ENCODE data around the gene LRCOL1.

LRCOL1 gene

DNA sequence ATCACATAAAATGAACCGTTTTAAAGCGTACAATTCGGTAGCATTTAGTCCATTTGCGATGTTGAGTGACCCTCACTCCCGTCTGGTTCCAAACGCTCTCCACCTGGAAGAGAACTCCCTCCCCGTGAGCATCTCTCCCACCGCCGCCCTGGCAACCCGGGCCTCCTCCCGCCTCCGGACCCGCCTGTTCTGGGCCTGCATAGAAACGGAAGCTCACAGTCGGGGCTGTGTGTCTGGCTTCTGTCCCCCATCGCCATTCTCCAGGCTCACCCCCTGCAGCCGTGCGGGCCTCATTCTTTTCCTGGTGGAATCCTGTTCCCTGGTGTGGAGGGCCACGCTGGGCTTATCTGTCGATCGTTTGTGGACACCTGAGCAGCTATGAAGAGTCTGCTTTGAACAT, 17.3 kb downstream of the LRCOL1 start:
- no peak for DNase-seq (ENCODE audit: low spot score)
- H3K27me3 ChIP-seq (ENCODE audit: control insufficient read depth in 3 of 3, insufficient read depth in 3 of 3, low read depth in 1 of 3, low read length in 3 of 3): peaks cover 0 to 27% (median 3%) of the 10 kb centered on the region in 3 experiments

DNA sequence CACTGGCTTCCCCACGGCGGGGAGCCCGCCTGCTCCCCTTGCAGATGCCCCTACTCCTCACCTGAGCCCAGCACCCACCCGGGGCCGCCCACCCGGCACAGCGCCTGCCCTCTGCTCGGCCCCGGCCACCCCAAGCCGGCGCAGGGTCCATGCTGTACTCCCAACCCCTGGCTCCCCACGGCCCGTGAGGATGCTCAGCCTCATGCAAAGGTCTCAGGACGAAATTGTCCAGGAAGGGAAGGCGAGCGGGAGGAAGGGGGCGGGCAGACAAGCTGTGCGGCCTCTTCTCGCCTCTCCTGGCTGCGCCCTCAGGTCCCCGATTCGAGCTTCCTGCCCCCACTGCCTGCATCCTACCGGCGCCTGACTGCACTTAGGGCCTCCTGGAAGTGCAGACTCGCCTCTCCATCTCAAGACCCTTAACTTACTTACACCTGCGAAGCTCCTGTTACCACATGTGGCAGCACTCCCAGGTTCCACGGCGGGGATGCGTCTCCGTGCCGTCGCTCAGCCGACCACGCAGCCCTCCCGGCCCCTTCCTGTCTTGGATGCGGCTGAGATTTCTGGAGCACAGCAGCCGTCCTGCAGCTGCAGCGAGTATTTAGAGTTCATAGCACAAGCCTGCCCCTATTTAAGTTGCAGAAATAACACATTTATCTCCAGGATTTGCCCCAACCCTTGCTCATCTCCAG, 18.0 kb downstream of the LRCOL1 start:
- H2AK5ac ChIP-seq (ENCODE audit: low read depth, low read length): peak overlapping the region; percentile 17
- peaks cover 0 to 5% of the 10 kb centered on the region in 2 donors for H3K4me1 ChIP-seq (ENCODE audit: control insufficient read depth in 2 of 2, insufficient read depth in 1 of 2, low read depth in 1 of 2, low read length in 2 of 2)
- H2BK12ac ChIP-seq (ENCODE audit: low read length): no peak overlapping the region
- WGBS, 2 donors (ENCODE audit: extremely low coverage in 2 of 2, insufficient read length in 2 of 2, insufficient replicate concordance in 1 of 2): no CpG with 5 or more reads among the region's 38 CpGs
- no peak overlapping the region for H4K91ac ChIP-seq (ENCODE audit: low read depth, low read length, poor library complexity)
- no peak overlapping the region for H3K4me3 ChIP-seq (ENCODE audit: low read length in 2 of 2)
- no peak overlapping the region for H3K4me2 ChIP-seq (ENCODE audit: insufficient read depth, low read length, poor library complexity, severe bottlenecking)
- peaks cover 5 to 8% of the 10 kb centered on the region in 2 donors for H3K9me3 ChIP-seq (replicated peaks in 1 of 2; ENCODE audit: control insufficient read depth in 2 of 2, insufficient read depth in 1 of 2, low read depth in 1 of 2, low read length in 2 of 2)
- H2BK5ac ChIP-seq (ENCODE audit: low read length): peak overlapping the region; percentile 31
- no peaks in the 10 kb centered on the region for H3K36me3 ChIP-seq (replicated peaks in 1 of 2; ENCODE audit: control insufficient read depth in 2 of 2, insufficient read depth in 2 of 2, low read length in 2 of 2)
- peak overlapping the region; percentile 30 for H3K9ac ChIP-seq (ENCODE audit: low read depth, low read length, poor library complexity)
- H3K14ac ChIP-seq (ENCODE audit: low read length): peak overlapping the region; percentile 49
- no peak overlapping the region for H2BK120ac ChIP-seq (ENCODE audit: low read depth, low read length)
- H4K8ac ChIP-seq (ENCODE audit: low read depth, low read length): no peak overlapping the region
- DNase-seq (ENCODE audit: low spot score): no peak
- peak overlapping the region; percentile 45 for H3K18ac ChIP-seq (ENCODE audit: low read length)
- H3K27ac ChIP-seq (replicated peaks; ENCODE audit: low read length): no peak overlapping the region
- peak overlapping the region; percentile 77 for H3K23ac ChIP-seq (ENCODE audit: low read depth, low read length, poor library complexity)
- no peak overlapping the region for H2BK15ac ChIP-seq (ENCODE audit: low read length)
- peaks cover 0 to 27% (median 3%) of the 10 kb centered on the region in 3 experiments for H3K27me3 ChIP-seq (ENCODE audit: control insufficient read depth in 3 of 3, insufficient read depth in 3 of 3, low read depth in 1 of 3, low read length in 3 of 3)
- H3K79me1 ChIP-seq (ENCODE audit: low read depth, low read length): no peaks in the 10 kb centered on the region
- H3K4ac ChIP-seq (ENCODE audit: low read length): no peak overlapping the region
- H2AFZ ChIP-seq (ENCODE audit: low read length): peak overlapping the region; percentile 7

More for the DNA sequence above, 17.3 kb downstream of the LRCOL1 start:
- Histone ChIP-seq H3K9me3 (replicated peaks in 1 of 2; ENCODE audit: control insufficient read depth in 2 of 2, insufficient read depth in 1 of 2, low read depth in 1 of 2, low read length in 2 of 2) (peaks cover 5 to 8% of the 10 kb centered on the region in 2 donors), H2AK5ac (ENCODE audit: low read depth, low read length) (peak overlapping the region; percentile 49), H2BK120ac (ENCODE audit: low read depth, low read length) (peak overlapping the region; percentile 10), H3K4me3 (ENCODE audit: low read length in 2 of 2) (no peak overlapping the region), H3K9ac (ENCODE audit: low read depth, low read length, poor library complexity) (no peak overlapping the region), H2AFZ (ENCODE audit: low read length) (peak overlapping the region; percentile 80), H3K27ac (replicated peaks; ENCODE audit: low read length) (no peak overlapping the region), H4K8ac (ENCODE audit: low read depth, low read length) (no peak overlapping the region), H3K79me1 (ENCODE audit: low read depth, low read length) (no peaks in the 10 kb centered on the region), H3K4ac (ENCODE audit: low read length) (no peak overlapping the region), H2BK15ac (ENCODE audit: low read length) (peak overlapping the region; percentile 72), H3K4me2 (ENCODE audit: insufficient read depth, low read length, poor library complexity, severe bottlenecking) (no peak overlapping the region), H2BK5ac (ENCODE audit: low read length) (no peak overlapping the region), H4K91ac (ENCODE audit: low read depth, low read length, poor library complexity) (no peak overlapping the region), H3K4me1 (ENCODE audit: control insufficient read depth in 2 of 2, insufficient read depth in 1 of 2, low read depth in 1 of 2, low read length in 2 of 2) (peaks cover 1 to 7% of the 10 kb centered on the region in 2 donors), H3K18ac (ENCODE audit: low read length) (no peak overlapping the region), H3K23ac (ENCODE audit: low read depth, low read length, poor library complexity) (no peak overlapping the region), H2BK12ac (ENCODE audit: low read length) (no peak overlapping the region), H3K14ac (ENCODE audit: low read length) (no peak overlapping the region), H3K36me3 (replicated peaks in 1 of 2; ENCODE audit: control insufficient read depth in 2 of 2, insufficient read depth in 2 of 2, low read length in 2 of 2) (no peaks in the 10 kb centered on the region)
- no CpG with 5 or more reads among the region's 21 CpGs for WGBS, 2 donors (ENCODE audit: extremely low coverage in 2 of 2, insufficient read length in 2 of 2, insufficient replicate concordance in 1 of 2)

DNA sequence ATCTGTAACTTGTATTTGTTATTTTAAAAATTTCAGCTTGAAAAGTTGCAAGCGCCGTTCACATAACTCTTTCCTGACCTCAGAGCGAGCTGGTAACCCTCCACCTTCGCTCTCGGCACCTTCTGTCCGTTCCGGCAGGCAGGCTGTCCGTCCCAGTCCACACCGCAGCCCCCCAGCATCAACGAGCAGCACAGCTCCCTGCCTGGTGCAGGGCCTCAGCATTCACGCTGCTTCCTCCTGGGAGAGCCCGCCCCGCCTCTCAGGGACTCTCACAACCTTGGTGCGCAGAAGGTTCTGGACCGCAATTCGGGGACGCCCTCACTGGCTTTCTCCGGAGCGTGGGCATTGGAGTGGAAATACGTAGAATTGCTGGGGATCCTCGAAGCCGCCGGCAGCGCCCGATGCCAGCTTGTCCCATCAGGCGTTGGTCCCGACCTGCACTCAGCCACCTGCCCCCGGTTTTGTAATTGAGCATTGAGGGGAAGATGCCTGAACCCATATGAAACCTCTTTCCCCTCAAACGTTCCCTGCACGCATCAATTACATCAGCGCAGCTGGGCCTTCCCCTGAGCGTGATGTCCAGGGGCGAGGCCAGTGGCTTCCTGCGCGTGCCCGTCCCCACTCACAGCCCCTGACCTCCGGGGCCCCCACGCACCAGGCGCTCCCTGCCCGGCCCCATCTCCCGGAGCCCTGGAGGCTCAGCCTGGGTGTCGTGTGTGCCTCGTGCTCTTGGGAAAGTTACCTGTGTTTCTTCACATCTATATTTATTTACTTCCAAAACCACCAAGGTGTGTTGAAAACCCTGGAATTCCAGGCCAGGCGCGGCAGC, 19.1 kb downstream of the LRCOL1 start:
- H3K4me2 ChIP-seq (ENCODE audit: insufficient read depth, low read length, poor library complexity, severe bottlenecking): no peak overlapping the region
- H3K14ac ChIP-seq (ENCODE audit: low read length): peak overlapping the region; percentile 47
- H3K9me3 ChIP-seq (replicated peaks in 1 of 2; ENCODE audit: control insufficient read depth in 2 of 2, insufficient read depth in 1 of 2, low read depth in 1 of 2, low read length in 2 of 2): peaks cover 5 to 8% of the 10 kb centered on the region in 2 donors
- peak overlapping the region; percentile 44 for H3K9ac ChIP-seq (ENCODE audit: low read depth, low read length, poor library complexity)
- no peak overlapping the region for H2AFZ ChIP-seq (ENCODE audit: low read length)
- H2BK120ac ChIP-seq (ENCODE audit: low read depth, low read length): peak overlapping the region; percentile 70
- H3K36me3 ChIP-seq (replicated peaks in 1 of 2; ENCODE audit: control insufficient read depth in 2 of 2, insufficient read depth in 2 of 2, low read length in 2 of 2): no peaks in the 10 kb centered on the region
- peak overlapping the region; percentile 92 for H2AK5ac ChIP-seq (ENCODE audit: low read depth, low read length)
- no peak for DNase-seq (ENCODE audit: low spot score)
- no peak overlapping the region for H3K18ac ChIP-seq (ENCODE audit: low read length)
- peak overlapping the region; percentile 58 for H2BK12ac ChIP-seq (ENCODE audit: low read length)
- WGBS, 2 donors (ENCODE audit: extremely low coverage in 2 of 2, insufficient read length in 2 of 2, insufficient replicate concordance in 1 of 2): no CpG with 5 or more reads among the region's 45 CpGs
- no peak overlapping the region for H3K4me3 ChIP-seq (ENCODE audit: low read length in 2 of 2)
- H3K4ac ChIP-seq (ENCODE audit: low read length): no peak overlapping the region
- no peak overlapping the region for H3K23ac ChIP-seq (ENCODE audit: low read depth, low read length, poor library complexity)
- no peak overlapping the region for H2BK5ac ChIP-seq (ENCODE audit: low read length)
- peaks cover 0 to 5% of the 10 kb centered on the region in 2 donors for H3K4me1 ChIP-seq (ENCODE audit: control insufficient read depth in 2 of 2, insufficient read depth in 1 of 2, low read depth in 1 of 2, low read length in 2 of 2)
- H3K27ac ChIP-seq (replicated peaks; ENCODE audit: low read length): no peak overlapping the region
- no peak overlapping the region for H4K8ac ChIP-seq (ENCODE audit: low read depth, low read length)
- peaks cover 0 to 24% (median 3%) of the 10 kb centered on the region in 3 experiments for H3K27me3 ChIP-seq (ENCODE audit: control insufficient read depth in 3 of 3, insufficient read depth in 3 of 3, low read depth in 1 of 3, low read length in 3 of 3)
- H2BK15ac ChIP-seq (ENCODE audit: low read length): no peak overlapping the region
- no peaks in the 10 kb centered on the region for H3K79me1 ChIP-seq (ENCODE audit: low read depth, low read length)
- no peak overlapping the region for H4K91ac ChIP-seq (ENCODE audit: low read depth, low read length, poor library complexity)
